Neutrophil (primary cell): ENCODE results near the gene ARID5B.

Experiments used
- H3K27ac ChIP-seq: fragments of 200-600 bp; sonication (generic); 2 replicates; pipeline ENCODE4 v1.5.1; 2016; ENCODE audit warnings: mild to moderate bottlenecking, moderate library complexity
- H3K27me3 ChIP-seq: fragments of 200-600 bp; sonication (generic); 2 replicates; pipeline ENCODE4 v1.6.0; 2016; ENCODE audit warnings: mild to moderate bottlenecking
- H3K36me3 ChIP-seq: fragments of 200-600 bp; sonication (generic); 2 replicates; pipeline ENCODE4 v1.5.1; 2017
- H3K4me1 ChIP-seq, 2 experiments: fragments of 200-600 bp in 1 of 2; sonication (generic) in 1 of 2; 1 replicate in 1 of 2; 2 replicates in 1 of 2; pipeline versions ENCODE4 v1.5.1 to v1.6.1; 2013 to 2016; ENCODE audit warnings: low read depth in 1 of 2, low read length in 1 of 2, mild to moderate bottlenecking in 1 of 2, moderate library complexity in 1 of 2; ENCODE audit not compliant: control insufficient read depth in 1 of 2, insufficient read depth in 1 of 2
- H3K4me3 ChIP-seq, 2 experiments: fragments of 200-600 bp in 1 of 2; sonication (generic) in 1 of 2; 1 replicate in 1 of 2; 2 replicates in 1 of 2; pipeline ENCODE4 v1.5.1; 2013 to 2016; ENCODE audit warnings: low read depth in 1 of 2, low read length in 1 of 2, mild to moderate bottlenecking in 1 of 2, moderate library complexity in 1 of 2
- H3K9me3 ChIP-seq: fragments of 200-600 bp; sonication (generic); 2 replicates; pipeline ENCODE4 v1.5.1; 2016
- TF ChIP-seq, protein P1 (sequence below): fragments of 200-600 bp; sonication (generic); IDR thresholded peaks from 2 replicates; pipeline ENCODE4 v1.5.1; 2016; ENCODE audit warnings: antibody characterized with exemption

Gene ARID5B

DNA sequence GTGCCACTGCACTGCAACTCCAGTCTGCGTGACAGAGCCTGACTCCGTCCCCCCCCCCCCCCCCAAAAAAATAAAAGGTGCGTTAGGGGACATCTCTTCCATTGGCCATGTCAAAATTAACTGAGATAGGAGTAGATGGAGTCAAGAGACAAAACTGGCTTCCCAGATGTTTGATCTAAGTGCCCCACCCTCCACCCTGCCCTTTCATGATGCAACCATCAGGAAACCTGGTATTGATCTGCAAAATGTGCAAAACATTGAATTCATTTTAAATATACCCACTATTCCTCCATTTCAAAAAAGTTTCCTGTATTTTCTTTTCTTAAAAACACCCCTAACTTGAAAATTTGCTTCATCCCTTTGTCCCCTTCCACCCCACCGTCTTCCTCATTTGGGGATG, 17.5 kb downstream of the ARID5B start:
- no peaks in the 10 kb centered on the region for H3K36me3 ChIP-seq

DNA sequence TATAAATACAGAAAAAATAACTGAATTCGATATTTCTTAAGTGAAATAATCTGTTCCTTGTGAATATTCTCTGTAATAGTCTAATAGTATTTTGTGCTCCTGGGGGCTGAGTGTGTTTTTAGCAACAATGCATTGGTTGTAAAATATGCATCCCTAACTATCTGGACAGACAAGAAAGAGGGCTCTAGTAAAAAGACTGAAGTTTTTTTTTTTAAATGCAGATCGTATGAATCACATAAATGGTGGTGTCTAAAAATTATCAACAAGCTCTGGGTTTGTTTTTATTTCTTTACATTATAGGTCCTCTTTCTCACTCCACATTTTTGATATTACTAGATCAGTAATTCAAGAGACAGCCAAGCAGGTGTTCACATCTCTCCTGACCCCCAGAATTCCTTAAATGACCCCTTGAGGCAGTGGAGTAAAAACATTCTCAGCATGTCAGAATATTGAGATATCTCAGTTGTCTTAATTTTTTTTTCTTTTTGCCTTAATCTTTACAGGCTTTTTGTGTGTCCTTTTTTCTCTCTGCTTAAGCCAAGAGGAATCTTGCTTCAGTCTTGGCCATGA, 18.2 kb downstream of the ARID5B start:
- H3K27ac ChIP-seq: no peak overlapping the region
- H3K27me3 ChIP-seq: no peaks in the 10 kb centered on the region
- H3K4me3 ChIP-seq: no peak overlapping the region
- H3K36me3 ChIP-seq: no peaks in the 10 kb centered on the region
- TF ChIP-seq, protein P1, sequence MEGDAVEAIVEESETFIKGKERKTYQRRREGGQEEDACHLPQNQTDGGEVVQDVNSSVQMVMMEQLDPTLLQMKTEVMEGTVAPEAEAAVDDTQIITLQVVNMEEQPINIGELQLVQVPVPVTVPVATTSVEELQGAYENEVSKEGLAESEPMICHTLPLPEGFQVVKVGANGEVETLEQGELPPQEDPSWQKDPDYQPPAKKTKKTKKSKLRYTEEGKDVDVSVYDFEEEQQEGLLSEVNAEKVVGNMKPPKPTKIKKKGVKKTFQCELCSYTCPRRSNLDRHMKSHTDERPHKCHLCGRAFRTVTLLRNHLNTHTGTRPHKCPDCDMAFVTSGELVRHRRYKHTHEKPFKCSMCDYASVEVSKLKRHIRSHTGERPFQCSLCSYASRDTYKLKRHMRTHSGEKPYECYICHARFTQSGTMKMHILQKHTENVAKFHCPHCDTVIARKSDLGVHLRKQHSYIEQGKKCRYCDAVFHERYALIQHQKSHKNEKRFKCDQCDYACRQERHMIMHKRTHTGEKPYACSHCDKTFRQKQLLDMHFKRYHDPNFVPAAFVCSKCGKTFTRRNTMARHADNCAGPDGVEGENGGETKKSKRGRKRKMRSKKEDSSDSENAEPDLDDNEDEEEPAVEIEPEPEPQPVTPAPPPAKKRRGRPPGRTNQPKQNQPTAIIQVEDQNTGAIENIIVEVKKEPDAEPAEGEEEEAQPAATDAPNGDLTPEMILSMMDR: no peak
- peaks cover 3 to 9% of the 10 kb centered on the region in 2 experiments for H3K4me1 ChIP-seq
- no peaks in the 10 kb centered on the region for H3K9me3 ChIP-seq

More for the DNA sequence above, 17.5 kb downstream of the ARID5B start:
- H3K27ac ChIP-seq: no peak overlapping the region
- no peaks in the 10 kb centered on the region for H3K9me3 ChIP-seq
- H3K4me1 ChIP-seq: peaks cover 3 to 9% of the 10 kb centered on the region in 2 experiments
- TF ChIP-seq, protein P1: no peak
- H3K27me3 ChIP-seq: no peaks in the 10 kb centered on the region
- no peak overlapping the region for H3K4me3 ChIP-seq

DNA sequence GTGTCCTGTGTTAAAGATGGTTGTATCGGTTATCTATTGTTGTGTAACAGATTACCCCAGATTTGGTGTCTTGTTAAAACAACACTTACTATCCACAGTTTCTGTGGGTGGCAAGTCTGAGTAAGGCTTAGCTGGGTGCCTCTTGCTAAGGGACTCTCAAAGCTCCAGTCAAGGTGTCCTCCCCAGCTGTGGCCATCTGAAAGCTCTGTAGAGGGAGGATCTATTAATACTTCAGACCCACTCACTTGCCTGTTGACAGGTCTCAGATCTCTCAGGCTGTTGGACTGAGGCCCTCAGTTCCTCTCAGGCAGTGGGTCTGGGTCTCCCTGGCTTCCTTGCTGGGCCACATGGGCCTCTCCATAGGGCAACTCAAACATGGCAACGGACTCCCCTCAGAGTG, 19.6 kb downstream of the ARID5B start:
- no peak overlapping the region for H3K4me3 ChIP-seq
- peaks cover 3 to 9% of the 10 kb centered on the region in 2 experiments for H3K4me1 ChIP-seq
- H3K27me3 ChIP-seq: no peaks in the 10 kb centered on the region
- no peaks in the 10 kb centered on the region for H3K36me3 ChIP-seq
- TF ChIP-seq, protein P1: no peak
- H3K27ac ChIP-seq: no peak overlapping the region
- no peaks in the 10 kb centered on the region for H3K9me3 ChIP-seq

DNA sequence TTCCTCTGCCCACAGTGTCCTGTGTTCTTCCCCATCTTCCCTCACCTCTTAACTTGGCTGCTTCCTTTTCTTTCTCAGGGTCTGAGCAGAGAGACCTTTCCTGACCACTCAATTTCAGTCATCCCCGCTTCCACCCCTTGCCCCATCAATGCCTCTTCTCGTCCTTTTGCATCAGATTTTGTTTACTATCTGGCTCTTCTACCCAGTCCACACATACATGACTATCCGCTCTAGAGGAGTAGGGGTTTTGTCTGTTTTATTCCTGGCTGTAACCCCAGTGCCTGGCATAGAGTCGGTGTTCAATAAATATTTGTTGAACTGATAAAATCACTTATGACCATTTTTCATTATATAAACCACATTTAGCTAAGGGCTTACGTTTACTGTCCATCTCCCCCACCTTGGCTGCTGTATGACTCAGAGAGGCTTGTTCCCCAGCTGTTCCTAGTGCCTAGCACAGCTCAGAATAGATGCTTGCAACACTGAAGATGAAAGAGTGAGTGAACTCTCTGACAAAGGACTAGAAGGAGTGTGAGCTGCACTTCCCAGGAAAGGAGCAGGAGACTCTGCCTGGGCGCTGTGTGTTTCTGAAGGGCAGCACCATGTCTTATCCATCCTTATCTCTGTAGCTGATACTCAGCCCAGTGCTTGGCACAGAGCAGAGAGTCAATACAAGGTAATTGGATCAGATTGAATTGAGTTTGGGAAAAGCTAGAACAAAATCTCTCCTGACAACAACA, 21.9 kb downstream of the ARID5B start:
- no peaks in the 10 kb centered on the region for H3K36me3 ChIP-seq
- TF ChIP-seq, protein P1: no peak
- no peak overlapping the region for H3K27ac ChIP-seq
- H3K9me3 ChIP-seq: no peaks in the 10 kb centered on the region
- H3K4me1 ChIP-seq: no peaks in the 10 kb centered on the region
- no peaks in the 10 kb centered on the region for H3K27me3 ChIP-seq
- no peak overlapping the region for H3K4me3 ChIP-seq

DNA sequence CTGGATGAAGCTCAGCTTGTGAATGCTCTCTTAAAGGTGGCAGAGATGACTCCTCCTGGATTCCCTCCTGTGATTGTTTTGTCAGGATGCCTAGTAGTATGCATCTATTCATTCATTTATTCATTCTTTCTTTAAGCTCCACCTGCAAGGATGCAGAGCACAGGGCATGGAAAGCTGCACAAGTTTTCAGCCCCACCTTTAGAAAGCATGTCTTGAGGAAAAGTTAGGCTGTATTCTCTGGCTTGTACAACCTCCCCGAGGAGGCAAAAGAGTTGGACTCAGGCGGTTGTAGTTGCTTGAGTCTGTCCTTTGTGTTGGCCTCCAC, 22.4 kb downstream of the ARID5B start:
- Histone ChIP-seq H3K27me3 (no peaks in the 10 kb centered on the region), H3K4me3 (no peak overlapping the region), H3K36me3 (no peaks in the 10 kb centered on the region), H3K9me3 (no peaks in the 10 kb centered on the region), H3K27ac (no peak overlapping the region), H3K4me1 (no peaks in the 10 kb centered on the region)
- TF ChIP-seq, protein P1: no peak
